ENCODE results near the gene POLD3. TPM values are rescaled to one million over a fixed set of nuclear protein-coding genes. Genes with fewer than 3 reads are reported as not detected.
"Not testable (repeated sequence)": the region's sequence is repeated elsewhere in the genome, so short reads cannot be mapped to it uniquely, and the experiment has no call there.

The POLD3 gene
- total RNA-seq, 4 donors from 2014 or later = 9.1 to 13.6 (median 9.2) TPM

- no peak for TF ChIP-seq POLR2AphosphoS5 (IDR thresholded peaks at IDR 0.05)
- no peak for TF ChIP-seq EP300 (IDR thresholded peaks at IDR 0.05)
- no peak for TF ChIP-seq CTCF (IDR thresholded peaks at IDR 0.05)
- TF ChIP-seq POLR2A (IDR thresholded peaks at IDR 0.05; ENCODE audit: low read depth) = no peak
- Histone ChIP-seq H3K9me3 (no peaks in the 10 kb centered on the region), H3K4me1 (no peaks in the 10 kb centered on the region), H3K27me3 (peaks cover 0 to 3% (median 0%) of the 10 kb centered on the region in 4 donors), H3K36me3 (no peaks in the 10 kb centered on the region), H3K4me3 (no peak overlapping the region), H3K27ac (replicated peaks in 1 of 4) (no peak overlapping the region)
- 73% methylated on average over 6 of the region's 6 CpGs for WGBS
- intact Hi-C loops (cut with DNase I) = loop anchor here (10.0 kb wide), 1 partner anchor 323 kb away; no protein-coding TSS in a partner anchor
- no peak for DNase-seq (ENCODE audit: extremely low spot score)
Observed at GRCh38 chr11:74577624-74578396, 14.6 kb upstream of the POLD3 start.

DNA sequence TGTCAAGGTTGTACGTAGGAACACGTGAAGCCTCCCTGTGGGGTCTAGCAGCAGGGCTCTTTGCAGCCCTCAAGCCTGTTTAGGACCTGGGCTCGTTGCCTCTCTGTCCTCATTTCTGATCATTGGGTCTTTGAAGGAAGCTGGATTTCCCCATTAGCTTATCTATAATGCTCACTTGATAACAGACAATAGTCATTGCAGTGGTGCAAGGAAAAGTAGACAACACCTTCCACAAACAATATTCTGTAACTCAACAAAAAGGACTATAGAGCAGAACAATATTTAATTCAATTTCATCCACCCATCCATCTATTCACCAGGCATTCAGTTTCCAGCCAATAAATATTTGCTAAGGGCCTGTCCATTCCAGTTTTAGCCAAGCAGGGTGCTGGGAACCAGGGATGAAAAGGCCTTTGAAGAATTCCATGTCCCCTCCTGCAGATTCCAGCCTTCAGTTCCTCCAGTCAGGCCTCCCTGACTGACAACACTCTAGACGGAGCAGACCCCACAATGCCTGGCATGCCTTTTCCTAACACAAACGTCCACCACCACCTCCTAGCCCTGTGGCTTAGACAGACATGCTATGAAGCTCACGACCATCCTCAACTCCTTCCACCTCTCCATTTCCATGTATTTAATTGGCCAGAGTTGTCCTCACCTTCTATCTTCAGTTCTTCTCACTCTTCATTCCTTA lies 12.7 kb upstream of the POLD3 start:
- DNase-seq (ENCODE audit: extremely low spot score) = no peak
- no peaks in the 10 kb centered on the region for H3K4me1 ChIP-seq
- 77% methylated on average over 6 of the region's 6 CpGs for WGBS
- H3K4me3 ChIP-seq = no peak overlapping the region
- no peaks in the 10 kb centered on the region for H3K9me3 ChIP-seq
- intact Hi-C loops (cut with DNase I) = loop anchor here (10.0 kb wide), 1 partner anchor 325 kb away; no protein-coding TSS in a partner anchor
- H3K27ac ChIP-seq (replicated peaks in 1 of 4) = no peak overlapping the region
- H3K27me3 ChIP-seq = no peaks in the 10 kb centered on the region
- H3K36me3 ChIP-seq = no peaks in the 10 kb centered on the region
- TF ChIP-seq POLR2AphosphoS5 (IDR thresholded peaks at IDR 0.05) (no peak), CTCF (IDR thresholded peaks at IDR 0.05) (no peak), POLR2A (IDR thresholded peaks at IDR 0.05; ENCODE audit: low read depth) (no peak), EP300 (IDR thresholded peaks at IDR 0.05) (no peak)

DNA sequence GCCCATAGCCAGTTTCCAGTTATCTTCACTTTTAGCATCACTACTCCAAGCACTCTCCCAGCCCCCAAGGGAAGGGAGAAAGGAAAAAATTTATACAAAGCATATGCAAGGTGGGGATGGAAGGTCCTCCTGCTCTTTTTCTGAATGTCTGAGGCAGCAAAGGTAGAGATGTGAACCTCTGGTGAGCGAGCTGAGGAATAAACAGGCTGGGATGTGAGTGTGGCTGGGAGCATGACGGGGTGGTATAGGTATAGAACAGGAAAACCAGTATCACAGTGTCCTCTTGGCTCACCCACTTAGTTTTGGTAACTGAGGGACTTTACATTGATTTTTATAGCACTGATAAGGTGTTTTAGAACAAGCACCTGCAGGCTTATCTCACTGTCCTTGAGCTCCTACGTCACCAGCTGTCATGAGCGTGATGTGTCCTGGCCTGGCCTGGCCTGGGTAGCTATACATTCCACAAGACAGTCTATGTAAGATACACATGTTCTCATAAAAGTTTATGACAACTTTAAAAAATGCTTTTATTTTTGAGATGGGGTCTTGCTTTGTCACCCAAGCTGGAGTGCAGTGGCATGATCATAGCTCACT lies 10.3 kb upstream of the POLD3 start:
- intact Hi-C loops (cut with DNase I) = no loop called here
- 97% methylated on average over 4 of the region's 4 CpGs for WGBS
- DNase-seq (ENCODE audit: extremely low spot score) = no peak
- Histone ChIP-seq H3K27me3 (no peaks in the 10 kb centered on the region), H3K9me3 (no peaks in the 10 kb centered on the region), H3K36me3 (no peaks in the 10 kb centered on the region), H3K4me1 (no peaks in the 10 kb centered on the region), H3K27ac (replicated peaks in 1 of 4) (no peak overlapping the region), H3K4me3 (no peak overlapping the region)
- TF ChIP-seq POLR2A (IDR thresholded peaks at IDR 0.05; ENCODE audit: low read depth) (no peak), CTCF (IDR thresholded peaks at IDR 0.05) (no peak), EP300 (IDR thresholded peaks at IDR 0.05) (no peak), POLR2AphosphoS5 (IDR thresholded peaks at IDR 0.05) (no peak)

- Histone ChIP-seq H3K9me3 (no peaks in the 10 kb centered on the region), H3K27me3 (no peaks in the 10 kb centered on the region), H3K4me3 (no peak overlapping the region), H3K36me3 (no peaks in the 10 kb centered on the region), H3K27ac (replicated peaks in 1 of 4) (no peak overlapping the region), H3K4me1 (no peaks in the 10 kb centered on the region)
- intact Hi-C loops (cut with DNase I) = no loop called here
- DNase-seq (ENCODE audit: extremely low spot score) = no peak
- TF ChIP-seq POLR2A (IDR thresholded peaks at IDR 0.05; ENCODE audit: low read depth) (no peak), EP300 (IDR thresholded peaks at IDR 0.05) (no peak), POLR2AphosphoS5 (IDR thresholded peaks at IDR 0.05) (no peak), CTCF (IDR thresholded peaks at IDR 0.05) (no peak)
- WGBS = 77% methylated on average over 3 of the region's 3 CpGs
Observed at GRCh38 chr11:74583024-74583624, 9.3 kb upstream of the POLD3 start.

DNA sequence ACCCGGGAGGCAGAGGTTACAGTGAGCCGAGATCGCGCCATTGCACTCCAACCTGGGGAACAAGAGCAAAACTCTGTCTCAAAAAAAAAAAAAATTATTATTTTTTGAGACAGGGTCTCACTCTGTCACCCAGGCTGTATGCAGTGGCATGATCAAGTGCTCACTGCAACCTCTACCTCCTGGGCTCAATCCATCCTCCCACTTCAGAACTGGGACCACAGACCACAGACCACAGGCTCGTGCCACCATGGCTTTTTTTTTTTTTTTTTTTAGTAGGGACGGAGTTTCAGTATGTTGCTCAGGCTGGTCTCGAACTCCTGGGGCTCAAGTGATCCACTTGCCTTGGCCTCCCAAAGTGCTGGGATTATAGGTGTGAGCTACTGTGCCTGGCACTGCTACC lies 1.9 kb upstream of the POLD3 start:
- intact Hi-C loops (cut with DNase I); H3K4me3 ChIP-seq; H3K27ac ChIP-seq (replicated peaks in 1 of 4); DNase-seq (ENCODE audit: extremely low spot score); H3K36me3 ChIP-seq; H3K27me3 ChIP-seq; H3K9me3 ChIP-seq: not testable (repeated sequence)
- peaks cover 8 to 23% (median 20%) of the 10 kb centered on the region in 4 donors for H3K4me1 ChIP-seq
- WGBS = 86% methylated on average over 7 of the region's 7 CpGs

All from esophagus muscularis mucosa (tissue), 4 donors.